ENCODE results near the gene SLC7A10. TPM values are rescaled to one million over a fixed set of nuclear protein-coding genes. Genes with fewer than 3 reads are reported as not detected.

Gene SLC7A10
- total RNA-seq, 2 experiments from 2014 or later: not detected

DNA sequence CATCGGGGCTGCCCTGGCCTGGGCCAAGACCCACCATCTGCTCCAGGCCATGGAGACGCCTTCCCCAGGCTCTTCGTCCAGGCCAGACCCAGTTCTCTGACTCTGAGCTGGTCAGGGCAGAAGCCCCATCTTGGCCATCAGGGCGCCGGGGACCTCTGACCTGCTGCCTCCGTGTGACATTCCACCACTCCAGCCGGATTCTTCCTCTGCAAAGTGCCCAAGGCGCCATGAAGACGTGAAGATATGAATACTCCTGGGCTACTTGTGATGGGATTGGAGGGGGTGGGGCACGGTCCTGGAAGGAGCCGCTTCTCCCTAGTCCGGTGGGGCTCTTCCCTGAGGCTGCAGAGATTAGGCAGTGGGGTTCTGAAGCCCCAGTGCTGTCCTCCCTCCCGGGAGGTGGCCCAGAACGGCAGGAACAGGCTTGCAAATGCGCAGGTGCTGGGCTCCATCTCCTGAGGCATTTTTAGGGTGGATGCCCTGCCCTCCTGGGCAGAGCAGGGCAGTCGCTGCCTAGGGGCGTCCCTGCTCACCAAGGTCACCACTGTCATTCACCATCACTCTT is 26.0 kb upstream of the SLC7A10 start:
- Mint-ChIP-seq H3K27me3 (peaks cover 2% of the 10 kb centered on the region), H3K27ac (no peak overlapping the region), H3K4me3 (no peak overlapping the region), H3K36me3 (no peaks in the 10 kb centered on the region), H3K4me1 (ENCODE audit: low read depth) (no peaks in the 10 kb centered on the region), H3K9me3 (no peaks in the 10 kb centered on the region)
- POLR2A ChIA-PET: no interaction called here
- CTCF ChIA-PET: no interaction called here
- intact Hi-C loops (cut with micrococcal nuclease): no loop called here
- no peak for DNase-seq

DNA sequence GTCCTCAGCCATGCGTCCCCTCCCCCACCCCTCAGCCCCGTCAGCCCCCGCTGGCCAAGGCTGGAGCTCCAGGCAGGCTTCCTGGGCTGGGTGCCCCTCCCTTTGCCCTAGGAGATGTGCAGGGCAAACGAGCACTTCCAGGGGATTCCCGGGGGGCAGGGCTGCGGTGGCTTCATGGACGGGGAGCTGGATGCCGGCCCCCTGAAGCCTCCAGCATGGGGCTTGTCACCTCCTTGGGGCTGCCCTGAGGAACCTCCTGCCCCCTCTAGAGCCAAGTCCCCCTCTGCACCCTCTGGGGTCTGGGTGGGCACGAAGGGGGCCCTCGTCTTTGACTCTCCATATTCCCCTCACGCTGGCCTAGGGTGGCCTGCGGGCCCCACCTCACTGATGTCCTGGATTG is 25.4 kb upstream of the SLC7A10 start:
- ChIA-PET POLR2A (no interaction called here), CTCF (no interaction called here)
- H3K36me3 Mint-ChIP-seq: no peaks in the 10 kb centered on the region
- H3K27me3 Mint-ChIP-seq: peaks cover 2% of the 10 kb centered on the region
- H3K27ac Mint-ChIP-seq: no peak overlapping the region
- no peaks in the 10 kb centered on the region for H3K4me1 Mint-ChIP-seq (ENCODE audit: low read depth)
- no peak for DNase-seq
- intact Hi-C loops (cut with micrococcal nuclease): no loop called here
- peaks cover 3% of the 10 kb centered on the region for H3K9me3 Mint-ChIP-seq
- H3K4me3 Mint-ChIP-seq: no peak overlapping the region

DNA sequence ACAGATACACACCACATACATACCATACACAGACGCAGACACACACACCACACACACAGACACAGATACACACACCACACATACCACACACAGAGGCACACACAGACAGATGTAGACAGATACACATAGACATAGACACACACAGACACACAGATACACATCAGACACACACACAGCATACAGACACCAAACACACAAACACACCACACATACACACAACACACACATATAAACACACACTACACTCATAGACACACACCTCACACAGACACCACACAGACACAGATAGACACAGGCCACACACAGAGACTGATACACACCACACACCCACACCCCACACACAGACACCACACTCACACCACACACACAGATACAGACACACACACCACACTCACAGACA is 24.9 kb upstream of the SLC7A10 start:
- ChIA-PET POLR2A (no interaction called here), CTCF (no interaction called here)
- intact Hi-C loops (cut with micrococcal nuclease): no loop called here
- Mint-ChIP-seq H3K9me3 (peaks cover 6% of the 10 kb centered on the region), H3K4me3 (no peak overlapping the region), H3K36me3 (no peaks in the 10 kb centered on the region), H3K4me1 (ENCODE audit: low read depth) (no peaks in the 10 kb centered on the region), H3K27me3 (peaks cover 2% of the 10 kb centered on the region), H3K27ac (no peak overlapping the region)
- no peak for DNase-seq

DNA sequence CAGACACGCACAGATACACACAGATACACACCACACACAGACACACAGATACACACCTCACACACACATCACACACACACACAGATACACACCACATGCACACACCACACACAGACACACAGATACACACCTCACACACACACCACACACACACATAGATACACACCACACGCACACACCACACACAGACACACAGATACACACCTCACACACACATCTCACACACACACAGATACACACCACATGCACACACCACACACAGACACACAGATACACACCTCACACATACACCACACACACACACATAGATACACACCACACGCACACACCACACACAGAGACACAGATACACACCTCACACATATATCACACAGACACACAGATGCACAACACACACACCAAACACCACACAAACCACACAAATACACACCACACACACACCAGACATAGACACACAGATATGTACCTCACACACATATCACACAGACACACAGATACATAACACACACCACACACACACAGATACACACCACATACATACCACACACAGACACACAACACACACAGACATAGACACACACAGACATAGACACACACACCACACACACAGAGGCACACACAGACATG is 24.2 kb upstream of the SLC7A10 start:
- H3K36me3 Mint-ChIP-seq: no peaks in the 10 kb centered on the region
- no peak overlapping the region for H3K27ac Mint-ChIP-seq
- H3K4me1 Mint-ChIP-seq (ENCODE audit: low read depth): no peaks in the 10 kb centered on the region
- H3K9me3 Mint-ChIP-seq: peaks cover 10% of the 10 kb centered on the region
- CTCF ChIA-PET: interaction anchor here (1.8 kb wide), 1 partner anchor 14 kb away, joined by 7 read pairs; no protein-coding TSS in a partner anchor
- no peak overlapping the region for H3K4me3 Mint-ChIP-seq
- intact Hi-C loops (cut with micrococcal nuclease): no loop called here
- no peak for DNase-seq
- H3K27me3 Mint-ChIP-seq: no peaks in the 10 kb centered on the region
- POLR2A ChIA-PET: no interaction called here

DNA sequence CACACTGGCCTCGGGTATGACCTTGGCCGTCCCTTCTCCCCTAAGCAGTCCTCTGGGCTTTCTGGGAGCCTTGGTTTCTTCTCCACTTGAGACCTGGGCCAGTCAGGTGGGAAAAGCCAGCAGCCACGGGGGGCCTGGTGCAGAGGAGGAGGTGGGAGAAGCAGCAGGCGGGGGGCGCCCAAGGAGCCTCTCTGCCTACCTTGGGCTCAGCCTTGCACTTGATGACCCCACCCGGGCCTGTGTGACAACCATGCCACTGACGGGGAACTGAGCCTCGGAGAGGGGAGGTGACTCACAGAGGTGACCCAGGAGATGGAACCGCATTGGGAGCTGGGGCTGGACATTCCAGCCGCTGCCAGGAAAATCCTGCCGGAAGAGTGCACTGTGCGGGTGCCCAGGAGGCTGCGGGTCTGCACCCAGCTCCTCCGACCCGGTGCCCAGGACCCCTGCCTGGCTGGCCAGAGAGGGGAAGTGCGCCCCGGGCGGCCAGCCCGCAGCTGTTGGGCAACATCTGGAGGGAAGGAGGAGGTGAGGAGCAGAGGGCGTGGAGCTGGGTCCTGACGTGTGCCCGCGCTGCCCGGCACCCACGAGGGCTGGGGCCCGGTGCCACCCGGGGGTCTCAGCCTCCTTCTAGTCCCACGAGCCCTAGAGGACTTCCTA is 23.4 kb upstream of the SLC7A10 start:
- ChIA-PET CTCF (interaction anchor here (1.8 kb wide), 1 partner anchor 13 kb away, joined by 7 read pairs; no protein-coding TSS in a partner anchor), POLR2A (no interaction called here)
- Mint-ChIP-seq H3K27me3 (no peaks in the 10 kb centered on the region), H3K36me3 (no peaks in the 10 kb centered on the region), H3K4me3 (no peak overlapping the region), H3K4me1 (ENCODE audit: low read depth) (no peaks in the 10 kb centered on the region), H3K27ac (no peak overlapping the region), H3K9me3 (peaks cover 10% of the 10 kb centered on the region)
- intact Hi-C loops (cut with micrococcal nuclease): no loop called here
- DNase-seq: peak; percentile 31

DNA sequence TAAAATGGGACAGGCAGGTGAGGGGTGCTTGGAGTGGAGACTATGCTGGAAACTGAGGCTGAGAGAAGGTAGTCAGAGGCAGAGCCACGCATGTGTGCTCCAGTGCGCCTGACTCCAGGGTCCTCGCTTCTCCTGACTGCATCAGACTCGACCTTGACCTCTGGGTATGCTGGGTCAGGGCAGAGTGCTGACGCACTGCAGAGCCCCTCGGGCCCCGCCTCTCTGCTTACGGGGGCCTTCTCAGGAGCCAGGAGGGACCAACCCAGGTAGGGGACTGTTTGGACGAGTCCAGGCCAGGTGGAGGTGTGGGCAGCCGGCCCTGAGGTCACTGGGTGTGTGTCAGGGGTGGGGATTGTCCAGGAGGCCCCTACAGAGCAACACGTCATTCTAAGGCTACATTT is 22.9 kb upstream of the SLC7A10 start:
- intact Hi-C loops (cut with micrococcal nuclease): no loop called here
- CTCF ChIA-PET: interaction anchor here (1.8 kb wide), 1 partner anchor 13 kb away, joined by 7 read pairs; no protein-coding TSS in a partner anchor
- Mint-ChIP-seq H3K36me3 (no peaks in the 10 kb centered on the region), H3K4me1 (ENCODE audit: low read depth) (no peaks in the 10 kb centered on the region), H3K27ac (no peak overlapping the region), H3K27me3 (no peaks in the 10 kb centered on the region), H3K9me3 (peaks cover 10% of the 10 kb centered on the region), H3K4me3 (no peak overlapping the region)
- POLR2A ChIA-PET: no interaction called here
- DNase-seq: no peak

DNA sequence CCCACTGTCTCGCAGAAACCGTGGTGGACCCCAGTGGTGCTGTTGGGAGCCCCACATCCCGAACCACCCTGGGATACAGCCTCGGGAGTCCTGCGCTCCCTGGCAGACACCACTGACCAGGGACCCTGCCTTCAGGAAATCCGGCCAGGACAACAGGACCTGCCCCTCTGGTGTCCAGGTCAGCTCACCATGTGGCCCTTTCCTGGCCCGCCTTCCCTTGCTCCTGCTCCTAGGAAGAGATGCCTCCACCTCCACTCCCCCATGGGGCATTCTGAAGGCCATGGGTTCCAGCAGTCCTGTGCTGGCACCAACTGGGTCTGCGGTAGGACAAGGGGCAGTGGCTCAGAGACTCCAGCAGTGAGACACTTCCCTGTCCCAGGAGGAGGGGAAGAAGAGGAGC is 22.5 kb upstream of the SLC7A10 start:
- CTCF ChIA-PET: interaction anchor here (1.8 kb wide), 1 partner anchor 12 kb away, joined by 7 read pairs; no protein-coding TSS in a partner anchor
- intact Hi-C loops (cut with micrococcal nuclease): no loop called here
- H3K4me3 Mint-ChIP-seq: no peak overlapping the region
- no peak overlapping the region for H3K27ac Mint-ChIP-seq
- no peaks in the 10 kb centered on the region for H3K36me3 Mint-ChIP-seq
- DNase-seq: no peak
- POLR2A ChIA-PET: no interaction called here
- H3K27me3 Mint-ChIP-seq: no peaks in the 10 kb centered on the region
- H3K9me3 Mint-ChIP-seq: peaks cover 10% of the 10 kb centered on the region
- no peaks in the 10 kb centered on the region for H3K4me1 Mint-ChIP-seq (ENCODE audit: low read depth)

DNA sequence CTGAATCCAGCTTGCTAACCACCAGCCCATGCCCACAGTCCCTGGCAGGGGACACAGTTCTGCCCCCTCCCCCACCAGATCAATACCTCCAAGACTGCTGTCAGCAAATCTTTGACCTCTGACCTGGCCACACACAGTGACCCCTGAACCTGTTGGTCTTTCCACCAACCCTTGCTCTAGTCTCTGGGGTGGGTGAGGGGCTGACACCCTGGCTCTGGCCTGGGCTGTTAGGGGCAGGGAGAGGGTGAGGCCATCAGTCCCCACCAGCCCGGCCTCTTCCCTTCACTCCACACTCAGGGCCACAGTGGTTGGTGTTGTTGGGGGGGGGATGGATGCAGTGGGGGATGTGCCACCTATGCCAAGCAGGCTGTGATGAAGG is 21.8 kb upstream of the SLC7A10 start:
- Mint-ChIP-seq H3K9me3 (peaks cover 10% of the 10 kb centered on the region), H3K36me3 (no peaks in the 10 kb centered on the region), H3K27me3 (no peaks in the 10 kb centered on the region), H3K27ac (no peak overlapping the region), H3K4me3 (no peak overlapping the region), H3K4me1 (ENCODE audit: low read depth) (no peaks in the 10 kb centered on the region)
- CTCF ChIA-PET: interaction anchor here (1.2 kb wide), 1 partner anchor 169 kb away, joined by 4 read pairs; no protein-coding TSS in a partner anchor
- no peak for DNase-seq
- intact Hi-C loops (cut with micrococcal nuclease): no loop called here
- POLR2A ChIA-PET: no interaction called here

DNA sequence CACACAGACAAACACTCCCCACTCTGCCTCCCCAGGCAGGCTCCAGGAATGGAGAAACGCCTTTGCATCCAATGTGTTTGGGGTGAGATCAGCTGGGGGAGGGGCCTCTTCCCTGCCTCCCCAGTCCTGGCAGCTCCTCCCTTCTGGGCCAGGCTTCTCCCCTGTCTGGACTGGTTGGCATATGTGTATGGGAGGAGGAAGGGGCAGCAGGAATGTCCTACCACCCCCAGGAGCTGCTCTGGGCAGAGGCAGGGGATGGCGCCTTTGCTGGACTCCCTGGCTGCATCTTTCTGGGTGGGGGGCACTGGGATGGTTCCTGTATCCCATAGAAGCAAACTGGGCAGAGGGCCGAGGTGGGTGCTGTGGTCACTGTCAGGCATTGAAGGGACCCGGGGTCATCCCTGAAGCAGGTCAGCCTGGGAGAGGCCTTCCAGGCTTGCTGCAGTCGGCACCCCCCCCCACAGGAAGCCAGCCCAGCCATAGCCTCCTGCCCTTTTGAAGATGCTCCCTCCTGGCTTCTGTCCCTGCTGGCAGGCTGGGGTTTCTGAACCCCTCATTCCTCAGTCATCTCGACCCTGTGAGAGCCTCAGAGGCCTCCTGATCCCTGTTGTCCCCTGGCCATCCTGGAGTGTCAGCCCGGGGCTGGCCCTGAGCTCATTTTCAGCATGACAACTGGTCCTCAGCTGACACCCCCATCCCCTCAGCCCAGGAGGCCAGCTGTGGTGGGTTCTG is 21.2 kb upstream of the SLC7A10 start:
- intact Hi-C loops (cut with micrococcal nuclease): no loop called here
- peaks cover 10% of the 10 kb centered on the region for H3K9me3 Mint-ChIP-seq
- CTCF ChIA-PET: interaction anchor here (1.2 to 1.4 kb wide), 2 partner anchors 160 to 169 kb away, joined by 4 read pairs; no protein-coding TSS in a partner anchor
- H3K4me3 Mint-ChIP-seq: no peak overlapping the region
- no peaks in the 10 kb centered on the region for H3K27me3 Mint-ChIP-seq
- no peaks in the 10 kb centered on the region for H3K36me3 Mint-ChIP-seq
- no peak overlapping the region for H3K27ac Mint-ChIP-seq
- POLR2A ChIA-PET: no interaction called here
- no peak for DNase-seq
- H3K4me1 Mint-ChIP-seq (ENCODE audit: low read depth): no peaks in the 10 kb centered on the region

DNA sequence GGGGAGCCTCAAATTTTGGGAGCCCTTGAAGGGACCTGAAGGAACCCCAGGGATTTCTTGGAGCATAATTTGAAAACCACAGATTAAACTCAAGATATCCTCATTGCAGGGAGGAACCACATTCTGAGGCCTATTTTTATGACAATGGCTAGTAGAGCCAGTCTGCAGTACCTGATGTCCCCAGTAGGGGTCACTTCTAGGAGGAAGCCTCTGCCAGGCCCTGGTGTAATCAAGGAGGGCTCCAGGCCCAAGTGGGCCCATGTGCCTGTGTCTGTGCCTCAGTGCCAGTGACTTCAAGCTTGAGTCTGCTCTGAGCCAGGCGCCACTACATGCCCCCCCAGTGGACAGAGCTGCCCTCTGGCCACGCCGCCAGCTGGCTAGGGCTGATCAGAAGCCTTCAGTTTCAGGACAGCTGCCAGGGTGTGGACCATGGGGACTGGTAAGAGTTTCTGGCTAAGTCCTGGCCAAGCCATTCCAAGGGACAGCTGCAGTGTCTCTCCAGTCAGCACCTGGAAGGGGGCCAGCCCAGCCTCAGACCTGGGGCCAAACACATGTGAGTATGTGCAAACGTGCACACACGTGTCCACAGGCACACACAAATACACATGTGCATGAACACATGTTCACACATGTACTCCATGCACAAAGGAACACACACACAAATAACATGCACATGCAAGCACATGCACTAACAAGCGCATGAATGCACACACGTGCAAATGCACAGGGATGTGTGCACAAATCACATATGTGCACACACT is 20.5 kb upstream of the SLC7A10 start:
- DNase-seq: no peak
- intact Hi-C loops (cut with micrococcal nuclease): no loop called here
- no peaks in the 10 kb centered on the region for H3K4me1 Mint-ChIP-seq (ENCODE audit: low read depth)
- H3K9me3 Mint-ChIP-seq: peaks cover 10% of the 10 kb centered on the region
- no peak overlapping the region for H3K4me3 Mint-ChIP-seq
- POLR2A ChIA-PET: no interaction called here
- H3K27me3 Mint-ChIP-seq: no peaks in the 10 kb centered on the region
- H3K27ac Mint-ChIP-seq: no peak overlapping the region
- CTCF ChIA-PET: interaction anchor here (0.9 to 3.2 kb wide), 6 partner anchors 11 to 170 kb away, joined by 3 to 14 read pairs (median 4); no protein-coding TSS in a partner anchor
- no peaks in the 10 kb centered on the region for H3K36me3 Mint-ChIP-seq

DNA sequence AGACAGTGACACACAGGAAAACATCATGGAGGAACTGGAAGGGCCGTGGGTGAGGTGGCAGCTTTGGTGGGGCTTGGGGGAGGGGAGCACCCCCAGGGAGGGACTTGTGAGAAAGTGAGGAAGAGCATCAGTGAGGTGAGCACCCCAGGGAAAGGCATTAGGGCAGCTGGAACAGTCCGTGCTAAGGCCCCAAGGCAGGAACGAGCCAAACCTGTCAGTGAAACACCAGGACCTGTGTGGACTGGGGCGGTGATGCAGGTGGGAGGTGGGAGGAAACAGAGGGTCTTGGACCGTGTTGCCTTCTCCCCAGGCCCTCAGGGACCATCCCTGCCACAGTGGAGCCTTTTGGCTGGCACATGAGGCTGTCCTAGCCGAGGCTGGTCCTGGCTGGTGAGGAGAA is 17.3 kb upstream of the SLC7A10 start:
- intact Hi-C loops (cut with micrococcal nuclease): no loop called here
- ChIA-PET CTCF (interaction anchor here (3.0 to 3.2 kb wide), 2 partner anchors 7 to 163 kb away, joined by 14 to 16 read pairs; no protein-coding TSS in a partner anchor), POLR2A (no interaction called here)
- Mint-ChIP-seq H3K4me1 (ENCODE audit: low read depth) (no peaks in the 10 kb centered on the region), H3K36me3 (no peaks in the 10 kb centered on the region), H3K27ac (no peak overlapping the region), H3K9me3 (peaks cover 10% of the 10 kb centered on the region), H3K4me3 (no peak overlapping the region), H3K27me3 (no peaks in the 10 kb centered on the region)
- DNase-seq: no peak

DNA sequence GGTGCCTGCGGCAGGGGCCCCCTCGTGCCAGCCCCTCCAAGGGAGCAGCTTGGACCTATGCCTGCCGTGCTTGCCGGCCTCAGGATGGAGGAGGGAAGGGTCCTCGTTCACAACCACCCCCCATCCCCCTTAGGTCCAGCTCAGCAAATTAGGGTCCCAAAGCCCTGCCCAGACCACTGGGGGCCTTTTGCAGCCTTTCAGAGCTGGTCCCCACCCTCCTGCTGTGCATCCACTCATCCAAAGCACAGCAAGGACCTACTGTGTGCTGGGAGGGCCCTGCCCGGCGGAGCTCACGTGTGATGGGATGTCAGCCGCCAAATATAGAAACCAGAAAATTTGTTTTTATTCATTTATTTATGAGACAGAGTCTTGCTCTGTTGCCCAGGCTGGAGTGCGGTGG is 16.5 kb upstream of the SLC7A10 start:
- Mint-ChIP-seq H3K36me3 (no peaks in the 10 kb centered on the region), H3K27me3 (peaks cover 1% of the 10 kb centered on the region), H3K4me3 (no peak overlapping the region), H3K4me1 (ENCODE audit: low read depth) (no peaks in the 10 kb centered on the region), H3K9me3 (peaks cover 10% of the 10 kb centered on the region), H3K27ac (no peak overlapping the region)
- no peak for DNase-seq
- CTCF ChIA-PET: interaction anchor here (1.2 to 3.0 kb wide), 3 partner anchors 79 to 164 kb away, joined by 3 to 16 read pairs (median 3); no protein-coding TSS in a partner anchor
- intact Hi-C loops (cut with micrococcal nuclease): no loop called here
- POLR2A ChIA-PET: no interaction called here

Data from activated CD4-positive, alpha-beta memory T cell treated with anti-CD3 and anti-CD28 coated beads for 36 hours (primary cell).